ES-I3 (cell line): ENCODE measurements around the gene OR9A2.

ENCODE experiments used
- H3K36me3 ChIP-seq: 2 replicates; pipeline ENCODE4 v1.6.1; 2013; ENCODE audit warnings: mild to moderate bottlenecking, low read length, control low read depth, moderate library complexity; ENCODE audit not compliant: insufficient read depth
- H3K4me1 ChIP-seq: 2 replicates; pipeline ENCODE4 v1.6.1; 2013; ENCODE audit warnings: mild to moderate bottlenecking, control low read depth, low read length; ENCODE audit not compliant: insufficient read depth
- H3K9ac ChIP-seq: 2 replicates; pipeline ENCODE4 v1.6.1; 2013; ENCODE audit warnings: low read depth, mild to moderate bottlenecking, low read length, moderate library complexity
- H3K9me3 ChIP-seq: 2 replicates; pipeline ENCODE4 v1.6.1; 2013; ENCODE audit warnings: mild to moderate bottlenecking, low read length, moderate library complexity; ENCODE audit not compliant: control insufficient read depth, insufficient read depth

OR9A2 gene

GRCh38 chr7:143042790-143043271 is 15.9 kb upstream of the OR9A2 start:
- Histone ChIP-seq H3K9me3 (no peaks in the 10 kb centered on the region; the same call in 1 of the 2 replicates), H3K36me3 (no peaks in the 10 kb centered on the region), H3K4me1 (no peaks in the 10 kb centered on the region), H3K9ac (no peak overlapping the region)

DNA sequence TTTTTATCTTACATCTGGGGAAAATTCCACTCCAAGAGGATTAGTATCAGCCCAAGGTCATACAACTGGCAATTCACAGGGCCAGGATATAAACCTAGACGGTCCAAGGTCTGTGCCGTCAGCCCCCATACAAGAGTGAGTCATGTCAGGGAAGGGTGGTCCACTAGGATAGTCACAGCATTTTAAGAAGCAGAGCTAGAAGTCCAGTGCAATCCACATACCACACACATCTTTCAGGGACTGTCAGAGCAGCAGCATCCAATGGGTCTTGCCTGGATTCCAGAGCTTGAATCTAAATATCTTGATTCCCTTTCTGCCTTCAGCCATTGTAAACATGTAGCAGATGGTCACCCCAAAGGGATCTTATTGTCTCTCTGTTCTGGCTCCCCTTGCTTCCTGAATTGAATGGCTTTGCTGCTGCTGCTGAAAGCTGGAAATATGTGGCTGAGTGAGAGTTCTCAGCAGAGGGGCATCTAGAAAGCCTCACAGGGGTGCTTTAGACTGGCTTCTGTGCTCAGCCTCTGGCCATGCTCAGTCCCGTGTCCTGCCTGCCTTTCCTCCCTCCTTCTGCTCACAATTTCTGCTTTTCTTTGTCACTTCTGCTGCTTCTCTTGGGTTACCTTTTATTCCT is 15.3 kb upstream of the OR9A2 start:
- H3K9ac ChIP-seq = no peak overlapping the region
- H3K9me3 ChIP-seq = no peaks in the 10 kb centered on the region; the same call in 1 of the 2 replicates
- H3K4me1 ChIP-seq = no peaks in the 10 kb centered on the region
- H3K36me3 ChIP-seq = no peaks in the 10 kb centered on the region

GRCh38 chr7:143041346-143041745 is 14.4 kb upstream of the OR9A2 start:
- no peaks in the 10 kb centered on the region for H3K36me3 ChIP-seq
- H3K4me1 ChIP-seq = no peaks in the 10 kb centered on the region
- H3K9me3 ChIP-seq = no peaks in the 10 kb centered on the region
- H3K9ac ChIP-seq = no peak overlapping the region

- no peak overlapping the region for H3K9ac ChIP-seq
- no peaks in the 10 kb centered on the region for H3K36me3 ChIP-seq
- no peaks in the 10 kb centered on the region for H3K4me1 ChIP-seq
- H3K9me3 ChIP-seq = no peaks in the 10 kb centered on the region
These were observed 13.3 kb upstream of the OR9A2 start for GRCh38 chr7:143040209-143040715.

DNA sequence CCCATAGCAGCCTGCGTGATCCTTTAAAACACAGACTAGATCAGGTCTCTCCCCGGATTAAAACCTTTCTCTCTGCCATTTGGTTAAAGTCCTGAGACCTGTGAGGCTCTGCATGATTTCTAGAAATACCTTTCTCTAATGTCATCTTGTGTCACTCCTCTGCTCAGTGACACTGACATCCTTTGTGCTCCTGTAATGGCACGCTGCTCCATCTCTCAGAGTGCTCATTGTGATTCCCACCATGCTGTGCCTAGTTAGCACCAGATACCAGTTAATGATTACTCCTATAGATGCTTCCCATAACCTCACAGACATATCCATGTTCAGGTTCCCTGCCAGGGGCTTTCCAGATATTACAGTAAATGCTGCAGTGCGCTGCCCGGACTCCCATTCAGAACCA is 11.7 kb upstream of the OR9A2 start:
- no peaks in the 10 kb centered on the region for H3K9me3 ChIP-seq
- H3K4me1 ChIP-seq = no peaks in the 10 kb centered on the region
- no peak overlapping the region for H3K9ac ChIP-seq
- H3K36me3 ChIP-seq = no peaks in the 10 kb centered on the region

DNA sequence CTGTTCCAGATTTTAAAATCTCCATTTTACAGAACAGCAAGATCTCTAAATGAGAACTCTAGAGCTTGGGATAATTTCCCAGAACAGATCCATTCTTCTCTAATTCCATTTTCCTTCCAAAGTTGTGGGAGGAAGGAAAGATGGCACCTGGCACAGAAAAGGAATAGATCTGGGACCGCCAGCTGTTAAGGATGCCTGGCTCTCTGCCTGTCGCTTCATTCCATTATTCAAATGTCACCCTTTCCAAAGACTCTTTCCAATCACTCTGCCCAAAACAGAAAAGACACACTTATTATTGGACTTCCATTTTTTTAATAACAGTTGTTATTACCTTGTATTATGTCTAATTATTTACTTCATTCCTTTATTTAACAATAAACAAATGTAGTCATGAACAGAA is 751 bp upstream of the OR9A2 start:
- no peak overlapping the region for H3K9ac ChIP-seq
- H3K36me3 ChIP-seq = no peaks in the 10 kb centered on the region; the same call in 1 of the 2 replicates
- H3K9me3 ChIP-seq = no peaks in the 10 kb centered on the region
- no peaks in the 10 kb centered on the region for H3K4me1 ChIP-seq

DNA sequence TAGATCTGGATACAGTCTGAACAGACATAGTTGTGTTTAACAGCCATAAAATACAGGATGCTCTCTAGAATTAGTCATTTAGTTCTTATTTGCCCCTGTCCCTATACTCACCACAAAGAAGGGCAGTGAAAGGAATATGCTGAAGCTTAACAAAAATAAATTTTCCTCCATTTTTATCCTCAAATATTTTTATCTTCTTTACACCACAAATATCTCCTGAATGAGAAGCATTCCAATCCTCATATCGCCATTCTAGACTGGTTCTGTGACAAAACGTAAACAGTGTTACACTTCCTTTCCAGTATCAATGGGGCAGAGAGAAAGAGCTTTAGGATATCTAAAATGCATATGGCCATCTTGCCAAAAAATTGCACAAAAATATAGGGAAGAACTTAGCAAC is 1.6 kb downstream of the OR9A2 start:
- no peaks in the 10 kb centered on the region for H3K4me1 ChIP-seq
- no peak overlapping the region for H3K9ac ChIP-seq
- no peaks in the 10 kb centered on the region; the same call in 1 of the 2 replicates for H3K36me3 ChIP-seq

DNA sequence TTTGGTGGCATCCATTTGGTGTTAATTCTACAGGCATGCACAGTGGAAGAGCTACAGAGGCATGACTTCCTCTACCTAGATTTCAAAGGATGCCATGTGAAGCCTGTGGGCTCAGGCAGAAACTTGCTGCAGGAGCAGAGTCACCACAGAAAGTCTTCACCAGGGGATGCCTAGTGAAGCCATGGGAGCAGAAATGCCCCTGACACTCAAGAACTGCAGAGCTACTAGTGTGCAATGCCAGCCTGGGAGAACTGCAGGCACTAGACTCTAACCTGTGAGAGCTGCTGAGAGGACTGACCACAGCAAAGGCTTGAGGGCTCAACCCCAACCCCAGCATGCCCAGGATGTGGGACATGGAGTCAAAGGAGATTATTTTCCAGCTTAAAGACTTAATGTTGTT is 3.9 kb downstream of the OR9A2 start:
- no peak overlapping the region for H3K9ac ChIP-seq
- no peaks in the 10 kb centered on the region for H3K4me1 ChIP-seq
- H3K9me3 ChIP-seq = no peaks in the 10 kb centered on the region
- no peaks in the 10 kb centered on the region; the same call in 1 of the 2 replicates for H3K36me3 ChIP-seq

More for the DNA sequence above, 1.6 kb downstream of the OR9A2 start:
- H3K9me3 ChIP-seq = no peaks in the 10 kb centered on the region

DNA sequence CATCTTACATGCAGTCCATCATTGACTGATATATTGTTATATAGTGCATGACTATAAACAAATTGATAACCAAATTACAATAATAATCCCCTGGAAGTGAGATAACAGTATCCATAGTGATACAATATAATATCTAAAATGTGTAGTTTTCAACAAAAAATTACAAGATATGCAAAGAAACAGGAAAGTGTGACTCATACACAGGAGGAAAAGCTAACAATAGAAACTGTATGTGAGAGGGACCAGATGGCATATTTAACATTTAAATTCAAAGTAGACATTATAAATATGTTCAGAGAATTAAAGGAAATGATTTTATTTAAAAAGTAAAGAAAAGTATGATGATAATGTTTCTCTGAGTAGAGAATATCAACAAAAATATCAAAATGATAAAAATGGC is 8.0 kb downstream of the OR9A2 start:
- H3K9me3 ChIP-seq = no peaks in the 10 kb centered on the region
- no peak overlapping the region for H3K9ac ChIP-seq
- H3K36me3 ChIP-seq = no peaks in the 10 kb centered on the region
- H3K4me1 ChIP-seq = no peaks in the 10 kb centered on the region

DNA sequence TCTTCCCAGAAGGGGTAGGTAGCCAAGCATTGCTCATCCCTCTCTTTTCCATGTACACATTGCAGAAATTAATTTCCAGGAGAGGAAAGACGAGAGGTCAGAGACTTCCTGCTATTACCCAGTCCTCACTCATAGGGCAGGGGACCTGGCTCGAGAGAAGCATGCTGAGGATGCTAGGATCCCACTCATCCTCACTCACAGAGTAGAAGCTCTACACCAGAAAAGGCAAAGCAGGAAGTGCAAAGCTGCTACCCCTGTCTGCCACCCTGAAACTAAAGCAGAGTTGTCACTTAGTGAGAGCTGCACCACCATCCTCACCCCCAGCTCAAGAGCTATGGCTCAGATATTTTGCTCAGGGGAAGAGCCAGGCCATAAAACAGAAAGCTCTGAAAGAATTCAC is 9.9 kb downstream of the OR9A2 start:
- no peak overlapping the region for H3K9ac ChIP-seq
- no peaks in the 10 kb centered on the region for H3K36me3 ChIP-seq
- H3K4me1 ChIP-seq = no peaks in the 10 kb centered on the region
- H3K9me3 ChIP-seq = no peaks in the 10 kb centered on the region

GRCh38 chr7:143015926-143016490 is 10.9 kb downstream of the OR9A2 start:
- H3K9ac ChIP-seq = no peak overlapping the region
- no peaks in the 10 kb centered on the region for H3K4me1 ChIP-seq
- H3K9me3 ChIP-seq = no peaks in the 10 kb centered on the region
- H3K36me3 ChIP-seq = no peaks in the 10 kb centered on the region

DNA sequence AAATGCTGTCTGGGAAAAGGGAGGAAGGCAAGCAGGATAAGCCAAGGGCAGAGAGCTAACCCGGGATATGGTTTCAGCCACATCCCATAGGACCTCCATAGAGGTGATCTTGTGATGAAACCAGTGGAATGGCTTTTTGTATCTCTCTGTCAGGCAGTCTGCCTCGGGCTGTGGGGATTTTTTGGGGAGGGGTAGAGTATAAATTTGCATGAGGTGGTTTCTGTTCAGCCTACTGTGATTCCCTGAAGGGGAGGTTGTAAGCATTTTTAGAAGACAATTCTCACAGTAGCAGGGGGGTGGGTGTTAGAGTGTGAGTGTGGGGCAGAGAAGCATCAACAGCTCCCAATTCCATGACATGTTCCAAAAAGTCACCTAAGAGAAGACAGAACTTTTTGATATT is 11.8 kb downstream of the OR9A2 start:
- H3K4me1 ChIP-seq = no peaks in the 10 kb centered on the region

DNA sequence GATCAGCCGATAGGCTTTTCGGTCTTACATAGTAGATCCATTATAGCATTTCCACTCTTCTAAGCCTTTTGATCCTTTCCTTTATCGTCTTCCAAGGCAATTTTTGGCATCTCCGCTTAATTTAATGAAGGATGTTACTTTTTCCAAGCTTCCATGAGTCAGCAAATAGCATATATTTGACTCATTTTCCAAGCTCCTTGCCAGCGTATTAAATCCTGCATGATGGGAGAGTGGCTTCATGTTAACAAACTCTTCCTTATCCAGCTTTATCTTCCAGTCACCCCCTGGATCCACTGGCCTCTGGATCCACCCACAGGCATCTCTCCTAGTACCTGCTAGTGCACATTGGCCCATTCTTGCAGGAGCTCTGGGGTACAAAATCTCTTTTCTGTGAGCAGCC is 13.0 kb downstream of the OR9A2 start:
- Histone ChIP-seq H3K9ac (no peak overlapping the region), H3K9me3 (no peaks in the 10 kb centered on the region), H3K4me1 (peaks cover 9% of the 10 kb centered on the region; the same call in 1 of the 2 replicates), H3K36me3 (no peaks in the 10 kb centered on the region)

More for the DNA sequence above, 11.8 kb downstream of the OR9A2 start:
- Histone ChIP-seq H3K9me3 (no peaks in the 10 kb centered on the region), H3K9ac (no peak overlapping the region), H3K36me3 (no peaks in the 10 kb centered on the region)

DNA sequence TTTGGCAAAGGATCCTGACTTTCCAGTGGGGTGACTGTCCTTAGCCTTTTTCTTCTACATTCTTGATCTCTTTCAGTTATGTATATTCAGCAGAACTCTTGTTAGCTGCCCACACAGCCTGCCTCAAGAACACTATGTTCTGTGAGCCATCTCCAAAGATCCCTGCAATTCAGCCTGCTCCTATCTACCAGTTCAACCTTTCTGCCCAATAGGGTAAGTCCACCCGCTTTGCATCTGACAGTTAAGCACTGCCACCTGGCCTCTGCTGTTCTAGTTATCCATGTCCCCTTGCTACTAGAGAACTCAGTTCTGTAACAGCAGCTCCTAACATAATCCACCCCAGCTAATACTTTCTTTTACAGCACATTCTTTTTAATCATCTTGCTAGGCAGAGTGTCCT is 13.5 kb downstream of the OR9A2 start:
- peaks cover 9% of the 10 kb centered on the region; the same call in 1 of the 2 replicates for H3K4me1 ChIP-seq
- H3K36me3 ChIP-seq = no peaks in the 10 kb centered on the region
- H3K9me3 ChIP-seq = no peaks in the 10 kb centered on the region
- H3K9ac ChIP-seq = no peak overlapping the region

- H3K36me3 ChIP-seq = no peaks in the 10 kb centered on the region
- no peak overlapping the region for H3K9ac ChIP-seq
- no peaks in the 10 kb centered on the region for H3K9me3 ChIP-seq
- peaks cover 9% of the 10 kb centered on the region; the same call in 1 of the 2 replicates for H3K4me1 ChIP-seq
These were observed 14.5 kb downstream of the OR9A2 start for GRCh38 chr7:143012409-143012808.
